Transverse colon (tissue), 4 donors: Measurements from ENCODE around the gene SLAMF8. TPM values are rescaled to one million over a fixed set of nuclear protein-coding genes. Genes with fewer than 3 reads are reported as not detected.

ENCODE experiments used
- DNase-seq: peaks from one replicate; pipeline ENCODE4 v3.0.0-alpha.2; 2019
- H3K27ac ChIP-seq, 4 donors: fragments of 200-600 bp; sonication (generic); 2 replicates each; pipeline ENCODE4 v1.5.1; 2016 to 2018; ENCODE audit warnings: inconsistent platforms in 4 of 4
- H3K27me3 ChIP-seq: fragments of 200-600 bp; sonication (generic); 2 replicates; pipeline ENCODE4 v1.5.1; 2017; ENCODE audit warnings: inconsistent platforms
- H3K36me3 ChIP-seq, 4 donors: fragments of 200-600 bp; sonication (generic); 2 replicates each; pipeline ENCODE4 v1.5.1; 2017 to 2019; ENCODE audit warnings: inconsistent platforms in 4 of 4
- H3K4me1 ChIP-seq, 4 donors: fragments of 200-600 bp; sonication (generic); 2 replicates each; pipeline ENCODE4 v1.5.1; 2017 to 2020; ENCODE audit warnings: inconsistent platforms in 4 of 4
- H3K4me3 ChIP-seq, 4 donors: fragments of 200-600 bp; sonication (generic); 1 replicate in 1 of 4; 2 replicates in 3 of 4; pipeline versions ENCODE4 v1.5.1 to v1.6.1; 2017 to 2019; ENCODE audit warnings: inconsistent platforms in 4 of 4
- H3K9me3 ChIP-seq, 2 donors: fragments of 200-600 bp; sonication (generic); 2 replicates each; pipeline ENCODE4 v1.5.1; 2017 to 2019; ENCODE audit warnings: inconsistent platforms in 2 of 2
- EP300 ChIP-seq: sonication (generic); formaldehyde crosslinking; IDR thresholded peaks from one replicate; pipeline ENCODE4 v1.6.1; 2017; ENCODE audit warnings: antibody characterized with exemption, low read depth
- POLR2A ChIP-seq: fragments of 450-650 bp; IDR thresholded peaks from one replicate; pipeline ENCODE4 v1.6.1; 2016; ENCODE audit warnings: antibody characterized with exemption, mild to moderate bottlenecking, moderate library complexity
- POLR2AphosphoS5 ChIP-seq, 3 donors: sonication (generic); formaldehyde crosslinking; IDR thresholded peaks; one replicate each; pipeline ENCODE4 v1.6.1; 2016; ENCODE audit warnings: antibody characterized with exemption in 3 of 3
- WGBS, 2 donors: methylation state at CpG; one replicate each; pipeline ENCODE4 v1.1.5; 2018; ENCODE audit warnings: low coverage in 1 of 2; 5-methylcytosine and 5-hydroxymethylcytosine counted together
- in situ Hi-C, 4 donors: fragments of 200-750 bp; cut with MboI; loops; one replicate each; pipeline versions ENCODE4 v1.15.0 to v1.15.1; 2017; ENCODE audit warnings: low sequenced_read_pairs in 3 of 4, low pct_ligation_motif_present in 1 of 4, low pct_unique_long_range_greater_than_20kb in 1 of 4
- intact Hi-C: fragments of 100-400 bp; cut with DNase I; formaldehyde crosslinking; loops from one replicate; pipeline ENCODE4 v1.15.1; 2023; ENCODE audit warnings: low total_unique reads
- small RNA-seq, 4 donors: library from RNA; depleted of rRNA; stranded (forward); fragments of <200 nt; gene quantifications; one replicate each; pipeline ENCODE3, GENCODE V24; 2016
- total RNA-seq, 4 donors: library from RNA; depleted of rRNA; stranded (reverse); fragments of >200 nt; gene quantifications; one replicate each; pipeline ENCODE4 v1.1.0, GENCODE V29; 2016
- TF ChIP-seq, protein P1 (sequence below), 5 experiments: fragments of 200-600 bp in 3 of 5; fragments of 450-650 bp in 2 of 5; sonication (generic) in 3 of 5; IDR thresholded peaks; 1 replicate in 2 of 5; 2 replicates in 3 of 5; pipeline ENCODE4 v1.5.1; 2016 to 2017; ENCODE audit warnings: antibody characterized with exemption in 5 of 5, inconsistent platforms in 3 of 5, mild to moderate bottlenecking in 2 of 5, moderate library complexity in 1 of 5

The SLAMF8 gene
- total RNA-seq, 4 donors from 2014 or later: 0.37 to 7.1 (median 2.3) TPM

GRCh38 chr1:159881622-159882526 is 55.2 kb downstream of the SLAMF8 start:
- Histone ChIP-seq H3K9me3 (no peaks in the 10 kb centered on the region), H3K27ac (peak overlapping the region in 2 of 4 donors; percentile 52 to 64), H3K27me3 (no peaks in the 10 kb centered on the region), H3K4me1 (peaks cover 0 to 28% (median 15%) of the 10 kb centered on the region in 4 donors), H3K4me3 (no peak overlapping the region), H3K36me3 (no peaks in the 10 kb centered on the region)
- peak; percentile 97 for DNase-seq
- WGBS, 2 donors: 48% methylated on average over 5 to 6 of the region's 6 CpGs
- in situ Hi-C loops: no loop called here
- intact Hi-C loops: no loop called here
- peak in 2 of 3 donors; percentile 78 to 79 for TF ChIP-seq POLR2AphosphoS5 (IDR thresholded peaks at IDR 0.05)
- TF ChIP-seq POLR2A: no peak

- intact Hi-C loops (no loop called here), in situ Hi-C loops (no loop called here)
- H3K4me3 ChIP-seq: no peak overlapping the region
- no peaks in the 10 kb centered on the region for H3K9me3 ChIP-seq
- H3K4me1 ChIP-seq: peaks cover 0 to 28% (median 15%) of the 10 kb centered on the region in 4 donors
- 61 to 77% methylated on average over 2 of the region's 2 CpGs for WGBS, 2 donors
- TF ChIP-seq POLR2AphosphoS5 (IDR thresholded peaks at IDR 0.05): no peak
- no peak for TF ChIP-seq EP300
- TF ChIP-seq, protein P1, sequence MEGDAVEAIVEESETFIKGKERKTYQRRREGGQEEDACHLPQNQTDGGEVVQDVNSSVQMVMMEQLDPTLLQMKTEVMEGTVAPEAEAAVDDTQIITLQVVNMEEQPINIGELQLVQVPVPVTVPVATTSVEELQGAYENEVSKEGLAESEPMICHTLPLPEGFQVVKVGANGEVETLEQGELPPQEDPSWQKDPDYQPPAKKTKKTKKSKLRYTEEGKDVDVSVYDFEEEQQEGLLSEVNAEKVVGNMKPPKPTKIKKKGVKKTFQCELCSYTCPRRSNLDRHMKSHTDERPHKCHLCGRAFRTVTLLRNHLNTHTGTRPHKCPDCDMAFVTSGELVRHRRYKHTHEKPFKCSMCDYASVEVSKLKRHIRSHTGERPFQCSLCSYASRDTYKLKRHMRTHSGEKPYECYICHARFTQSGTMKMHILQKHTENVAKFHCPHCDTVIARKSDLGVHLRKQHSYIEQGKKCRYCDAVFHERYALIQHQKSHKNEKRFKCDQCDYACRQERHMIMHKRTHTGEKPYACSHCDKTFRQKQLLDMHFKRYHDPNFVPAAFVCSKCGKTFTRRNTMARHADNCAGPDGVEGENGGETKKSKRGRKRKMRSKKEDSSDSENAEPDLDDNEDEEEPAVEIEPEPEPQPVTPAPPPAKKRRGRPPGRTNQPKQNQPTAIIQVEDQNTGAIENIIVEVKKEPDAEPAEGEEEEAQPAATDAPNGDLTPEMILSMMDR (IDR thresholded peaks at IDR 0.05): no peak
- TF ChIP-seq POLR2A: no peak
- H3K36me3 ChIP-seq: no peaks in the 10 kb centered on the region
- H3K27ac ChIP-seq: peak overlapping the region in 2 of 4 donors; percentile 52 to 64
- no peak for DNase-seq
- H3K27me3 ChIP-seq: no peaks in the 10 kb centered on the region
These were observed 55.8 kb downstream of the SLAMF8 start for GRCh38 chr1:159882527-159882862.

GRCh38 chr1:159883134-159883533 is 56.5 kb downstream of the SLAMF8 start:
- WGBS, 2 donors: 74 to 92% methylated on average over 1 to 3 of the region's 4 CpGs
- no peak overlapping the region for H3K4me3 ChIP-seq
- no peaks in the 10 kb centered on the region for H3K9me3 ChIP-seq
- peaks cover 0 to 28% (median 15%) of the 10 kb centered on the region in 4 donors for H3K4me1 ChIP-seq
- H3K36me3 ChIP-seq: no peaks in the 10 kb centered on the region
- peak overlapping the region in 1 of 4 donors; percentile 64 for H3K27ac ChIP-seq
- in situ Hi-C loops: no loop called here
- intact Hi-C loops: no loop called here
- TF ChIP-seq EP300: no peak
- TF ChIP-seq POLR2AphosphoS5 (IDR thresholded peaks at IDR 0.05): no peak
- TF ChIP-seq, protein P1 (IDR thresholded peaks at IDR 0.05): no peak
- DNase-seq: no peak
- H3K27me3 ChIP-seq: no peaks in the 10 kb centered on the region

GRCh38 chr1:159884296-159884695 is 57.6 kb downstream of the SLAMF8 start:
- no peak for DNase-seq
- no peak overlapping the region for H3K27ac ChIP-seq
- intact Hi-C loops (no loop called here), in situ Hi-C loops (no loop called here)
- H3K4me1 ChIP-seq: peaks cover 0 to 28% (median 15%) of the 10 kb centered on the region in 4 donors
- no peak overlapping the region for H3K4me3 ChIP-seq
- WGBS, 2 donors: 54 to 69% methylated on average over 3 to 8 of the region's 8 CpGs
- no peaks in the 10 kb centered on the region for H3K27me3 ChIP-seq
- no peaks in the 10 kb centered on the region for H3K9me3 ChIP-seq
- TF ChIP-seq, protein P1 (IDR thresholded peaks at IDR 0.05): no peak
- no peak for TF ChIP-seq EP300
- no peak for TF ChIP-seq POLR2A
- TF ChIP-seq POLR2AphosphoS5 (IDR thresholded peaks at IDR 0.05): no peak
- H3K36me3 ChIP-seq: no peaks in the 10 kb centered on the region

Small RNA genes within 50 kb of the gene (small RNA-seq; reads per million reads assigned to genes)
- gene RF00570: 0 reads per million in 4 donors

Other genes with a start within 250 kb of the SLAMF8 start
- not detected for gene APCS, start 239.0 kb upstream of the SLAMF8 start, total RNA-seq
- gene CRP, start 112.3 kb upstream of the SLAMF8 start, total RNA-seq: not detected
- 10 to 100 TPM in 3 of 4 donors, 1 to 10 TPM in 1; 9.7 to 96.4 (median 72.3) TPM for gene DUSP23, start 45.9 kb upstream of the SLAMF8 start, total RNA-seq
- 1 to 10 TPM in 1 of 4 donors, under 1 TPM in 1, not detected in 2; 0.55 to 1.4 TPM for gene FCRL6, start 24.5 kb upstream of the SLAMF8 start, total RNA-seq
- gene VSIG8, start 35.8 kb downstream of the SLAMF8 start, total RNA-seq: not detected
- under 1 TPM in 1 of 4 donors, not detected in 3; 0.32 TPM for gene CFAP45, start 73.3 kb downstream of the SLAMF8 start, total RNA-seq
- 100 to 1,000 TPM in 3 of 4 donors, 10 to 100 TPM in 1; 65.1 to 235 (median 168) TPM for gene TAGLN2, start 98.6 kb downstream of the SLAMF8 start, total RNA-seq
- 100 to 1,000 TPM in 1 of 4 donors, 10 to 100 TPM in 3; 40.7 to 137 (median 81.3) TPM for gene IGSF9, start 118.7 kb downstream of the SLAMF8 start, total RNA-seq
- under 1 TPM in 1 of 4 donors, not detected in 3; 0.64 TPM for gene SLAMF9, start 127.4 kb downstream of the SLAMF8 start, total RNA-seq
- 1 to 10 TPM; 3.2 to 8.2 (median 4.9) TPM for gene PIGM, start 205.1 kb downstream of the SLAMF8 start, total RNA-seq
- not detected for gene KCNJ10, start 243.3 kb downstream of the SLAMF8 start, total RNA-seq